Measurements from ENCODE around the gene RNF151. TPM values are rescaled to one million over a fixed set of nuclear protein-coding genes. Genes with fewer than 3 reads are reported as not detected.

The RNF151 gene
- polyA plus RNA-seq, 4 donors, result not detected

DNA sequence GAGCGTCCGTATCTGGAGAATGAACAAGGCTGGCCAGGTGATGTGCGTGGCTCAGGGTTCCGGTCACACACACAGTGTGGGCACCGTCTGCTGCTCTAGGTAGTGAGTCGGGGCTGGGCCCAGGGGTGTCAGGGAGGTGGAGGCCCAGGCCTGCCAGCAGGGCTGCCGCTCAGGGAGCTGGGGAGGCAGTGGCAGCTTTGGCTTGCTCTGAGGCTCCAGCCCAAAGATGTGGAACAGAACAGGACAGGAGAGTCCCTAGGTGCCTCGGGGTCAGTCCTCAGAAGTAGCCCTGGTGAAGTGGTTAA, 9.5 kb downstream of the RNF151 start:
- no peak for DNase-seq (ENCODE audit: low read depth in 4 of 4, low spot score in 3 of 4)

DNA sequence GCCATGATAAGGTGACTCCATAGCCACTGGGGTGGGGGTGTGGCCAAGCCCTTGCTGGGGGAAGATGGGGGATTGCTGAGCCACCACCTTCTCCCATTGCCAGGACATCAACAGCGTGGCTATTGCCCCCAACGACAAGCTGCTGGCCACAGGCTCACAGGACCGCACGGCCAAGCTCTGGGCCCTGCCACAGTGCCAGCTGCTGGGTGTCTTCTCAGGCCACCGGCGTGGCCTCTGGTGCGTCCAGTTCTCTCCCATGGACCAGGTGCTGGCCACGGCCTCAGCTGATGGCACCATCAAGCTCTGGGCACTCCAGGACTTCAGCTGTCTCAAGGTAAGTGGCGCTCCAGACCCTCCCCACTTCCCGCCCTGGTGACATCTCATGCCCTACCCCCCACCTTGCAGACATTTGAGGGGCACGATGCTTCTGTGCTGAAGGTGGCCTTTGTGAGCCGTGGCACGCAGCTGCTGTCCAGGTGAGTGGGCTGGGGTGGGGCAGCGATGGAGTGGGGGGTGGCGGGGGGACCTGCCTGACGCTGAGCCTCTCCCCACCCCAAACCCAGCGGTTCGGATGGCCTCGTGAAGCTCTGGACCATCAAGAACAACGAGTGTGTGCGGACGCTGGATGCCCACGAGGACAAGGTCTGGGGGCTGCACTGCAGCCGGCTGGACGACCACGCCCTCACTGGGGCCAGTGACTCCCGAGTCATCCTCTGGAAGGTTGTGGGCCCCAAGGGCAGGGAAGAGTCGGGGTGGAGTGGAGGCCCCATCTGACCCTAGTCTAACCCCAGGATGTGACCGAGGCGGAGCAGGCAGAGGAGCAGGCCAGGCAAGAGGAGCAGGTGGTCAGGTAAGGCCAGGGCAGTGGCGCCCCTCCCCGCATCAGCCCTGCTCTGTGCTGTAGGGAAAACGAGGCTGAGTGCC, 10.6 kb downstream of the RNF151 start:
- no peak for DNase-seq (ENCODE audit: low read depth in 4 of 4, low spot score in 3 of 4)

DNA sequence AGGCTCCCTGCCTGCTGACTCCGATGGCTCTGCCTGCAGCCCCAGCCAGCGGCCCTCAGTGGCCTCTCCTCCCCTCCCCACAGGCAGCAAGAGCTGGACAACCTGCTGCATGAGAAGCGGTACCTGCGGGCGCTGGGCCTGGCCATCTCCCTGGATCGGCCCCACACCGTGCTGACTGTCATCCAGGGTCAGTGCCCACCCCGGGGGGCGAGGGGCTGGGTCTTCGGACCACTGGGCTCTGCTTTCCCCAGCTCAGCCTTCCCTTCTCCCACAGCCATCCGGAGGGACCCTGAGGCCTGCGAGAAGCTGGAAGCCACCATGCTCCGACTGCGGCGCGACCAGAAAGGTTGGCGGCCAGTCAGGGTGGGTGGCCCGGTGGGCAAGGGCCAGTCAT, 11.2 kb downstream of the RNF151 start:
- no peak for DNase-seq (ENCODE audit: low read depth in 4 of 4, low spot score in 3 of 4)

DNA sequence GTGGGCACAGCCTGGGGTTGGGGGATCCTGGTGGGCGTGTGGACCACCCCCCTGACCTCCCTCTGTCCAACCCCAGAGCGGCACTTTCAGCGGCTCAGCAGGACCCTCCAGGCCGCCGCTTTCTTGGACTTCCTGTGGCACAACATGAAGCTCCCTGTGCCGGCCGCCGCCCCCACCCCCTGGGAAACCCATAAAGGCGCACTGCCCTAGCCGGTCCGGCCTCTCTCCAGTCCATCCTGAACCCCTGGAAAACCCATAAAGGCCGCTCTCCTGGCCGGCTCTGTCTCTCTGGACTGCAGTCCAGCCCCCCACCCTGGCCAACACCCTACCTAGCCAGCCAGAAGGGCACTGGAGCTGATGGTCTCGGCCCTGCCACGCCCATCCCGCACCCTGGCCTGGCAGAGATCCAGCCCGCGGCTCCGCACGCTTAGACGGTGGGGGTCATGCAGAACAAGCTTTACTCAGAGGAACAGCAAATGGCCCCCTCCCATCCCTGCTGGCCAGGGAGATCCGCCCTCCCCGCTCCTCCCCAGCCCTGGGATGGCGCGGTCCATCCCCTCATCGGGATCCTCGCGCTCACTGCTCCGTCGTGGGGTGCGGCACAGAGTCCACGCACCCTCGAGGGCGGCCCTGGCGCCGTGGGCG, 11.9 kb downstream of the RNF151 start:
- no peak for DNase-seq (ENCODE audit: low read depth in 4 of 4, low spot score in 3 of 4)

DNA sequence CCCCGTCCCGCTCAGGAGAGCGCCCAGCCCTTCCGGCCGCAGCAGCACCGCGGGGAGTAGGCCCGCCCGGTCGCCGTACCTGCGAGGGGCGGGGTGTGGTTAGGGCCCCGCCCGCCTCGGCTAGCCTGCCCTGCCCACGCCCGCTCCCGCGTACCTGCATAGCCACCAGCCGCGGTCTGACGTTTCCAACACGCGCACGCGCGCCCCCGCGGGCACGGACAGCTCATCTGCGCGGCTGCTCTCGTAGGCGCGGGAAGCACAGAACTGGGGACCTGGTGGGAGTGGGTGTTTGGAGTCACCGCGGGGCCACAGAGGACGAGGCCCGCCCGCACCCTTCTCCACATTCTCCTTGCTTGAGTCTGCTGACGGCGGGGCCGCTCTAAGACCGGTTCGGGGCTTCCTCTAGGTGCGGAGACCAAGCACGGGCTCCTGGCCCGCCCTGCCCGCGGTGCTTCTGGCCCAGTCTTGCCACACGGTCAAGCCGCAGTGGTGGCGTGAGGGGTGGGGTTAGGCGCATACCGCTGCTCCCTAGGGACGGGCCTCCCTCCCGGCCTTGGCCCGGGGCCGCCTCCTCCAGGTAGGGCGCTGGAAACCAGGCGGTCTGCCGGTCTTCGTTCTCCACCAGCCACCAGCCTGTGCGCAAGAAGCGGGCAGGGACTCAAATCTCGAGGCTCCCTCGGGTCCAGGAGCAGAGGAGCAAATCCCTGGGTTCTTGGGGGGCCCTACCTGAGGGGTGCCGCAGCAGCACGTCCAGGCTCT, 12.8 kb downstream of the RNF151 start:
- DNase-seq (ENCODE audit: low read depth in 4 of 4, low spot score in 3 of 4), result no peak

DNA sequence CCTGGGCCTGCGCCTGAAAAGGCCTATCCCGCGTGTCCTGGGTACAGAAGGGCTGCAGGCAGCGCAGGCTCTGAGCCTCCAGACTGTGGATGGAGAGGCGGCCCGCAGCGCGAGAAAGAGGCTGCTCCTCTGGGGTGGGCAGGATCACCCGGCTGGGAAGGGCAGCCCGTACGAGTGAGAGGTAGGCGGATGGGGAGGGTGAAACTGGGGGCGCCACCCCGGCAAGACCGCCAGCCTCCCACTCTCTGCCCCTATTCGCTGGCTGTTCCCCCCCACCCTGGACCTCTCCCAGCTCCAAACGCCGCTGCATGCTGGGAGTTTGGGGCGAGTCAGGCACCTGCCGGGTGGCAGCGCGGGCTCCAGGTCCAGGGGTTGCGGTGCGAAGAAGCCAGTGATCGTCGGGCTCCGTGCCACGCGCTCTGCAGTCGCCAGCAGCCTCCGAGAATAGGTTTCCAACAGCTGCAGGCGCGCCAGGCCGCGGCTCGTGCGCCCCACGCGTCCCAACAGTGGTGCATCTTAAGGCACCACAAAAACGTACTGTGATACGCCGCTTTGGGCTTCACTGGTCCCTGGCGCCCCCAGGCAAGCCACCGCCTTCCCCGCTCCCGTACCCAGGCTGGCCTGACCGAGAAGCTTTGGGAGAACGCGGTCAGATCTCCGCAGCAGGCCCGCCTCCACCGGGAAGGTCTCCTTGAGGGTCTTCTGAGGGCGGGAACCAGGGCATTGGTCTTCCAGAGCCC, 13.5 kb downstream of the RNF151 start:
- no peak for DNase-seq (ENCODE audit: low read depth in 4 of 4, low spot score in 3 of 4)

DNA sequence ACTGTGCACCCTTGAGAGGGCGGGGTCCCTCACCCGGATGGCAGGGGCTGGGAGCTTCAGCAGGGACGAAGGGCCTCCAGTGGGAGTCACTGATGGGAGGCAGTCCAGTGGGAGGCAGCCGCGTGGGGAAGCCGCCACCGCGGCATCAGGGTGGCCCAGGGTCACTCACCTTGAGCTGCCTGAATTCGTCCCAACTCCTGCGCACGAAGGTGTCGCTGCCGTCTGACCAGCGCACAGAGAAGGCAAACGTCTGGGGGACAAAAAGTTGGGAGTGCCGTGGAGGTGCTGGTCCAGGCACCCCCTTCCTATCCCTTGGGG, 14.1 kb downstream of the RNF151 start:
- DNase-seq (ENCODE audit: low read depth in 4 of 4, low spot score in 3 of 4), result no peak

DNA sequence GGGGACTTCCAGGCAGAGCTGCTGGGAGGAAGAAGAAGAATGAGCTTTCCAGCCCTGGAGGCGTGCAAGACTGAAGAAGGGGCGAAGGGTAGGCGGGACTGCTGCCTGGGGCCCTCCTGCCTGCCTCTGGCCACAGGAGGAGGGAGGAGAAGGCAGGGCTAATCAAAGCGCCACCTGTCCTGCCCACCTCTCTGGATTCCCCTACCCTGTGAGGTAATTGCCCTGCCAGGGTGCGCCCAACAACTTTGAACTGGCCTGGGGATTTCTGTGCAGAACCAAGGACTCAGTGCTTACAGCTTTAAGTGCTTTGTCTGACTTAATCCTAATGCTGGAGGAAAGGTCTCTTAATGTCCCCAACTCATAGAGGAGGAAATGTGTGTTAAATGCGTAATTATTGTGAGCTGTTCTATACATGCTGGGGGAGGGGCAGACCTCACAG, 14.8 kb downstream of the RNF151 start, which contains the start of gene NOXO1:
Gene NOXO1, minus strand, starts transcription at position 72 of the 439 bp plus-strand sequence. CDS start 290 bp downstream, outside the sequence.
- no peak for DNase-seq (ENCODE audit: low read depth in 4 of 4, low spot score in 3 of 4)

DNA sequence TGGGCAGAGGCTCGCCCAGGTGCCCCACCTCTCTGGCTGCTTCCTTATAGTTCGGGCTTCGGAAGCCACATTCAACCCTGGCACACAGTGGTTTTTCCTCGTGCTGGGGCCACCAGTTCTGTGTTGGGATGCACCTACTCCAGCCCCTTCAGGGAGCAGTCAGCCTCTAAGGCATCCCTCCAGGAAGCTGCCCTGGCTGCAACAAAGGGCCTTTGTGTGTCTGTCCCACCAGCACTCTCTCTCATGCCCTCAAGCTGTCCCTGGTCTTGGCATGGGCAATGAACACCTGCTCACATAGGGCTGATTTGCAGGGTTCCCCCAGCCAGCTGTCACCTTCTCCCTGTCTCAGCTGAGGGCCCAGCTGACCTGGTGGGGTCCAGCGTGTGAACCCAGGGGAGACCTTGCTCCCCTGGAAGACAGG, 15.4 kb downstream of the RNF151 start:
- no peak for DNase-seq (ENCODE audit: low read depth in 4 of 4, low spot score in 3 of 4)

DNA sequence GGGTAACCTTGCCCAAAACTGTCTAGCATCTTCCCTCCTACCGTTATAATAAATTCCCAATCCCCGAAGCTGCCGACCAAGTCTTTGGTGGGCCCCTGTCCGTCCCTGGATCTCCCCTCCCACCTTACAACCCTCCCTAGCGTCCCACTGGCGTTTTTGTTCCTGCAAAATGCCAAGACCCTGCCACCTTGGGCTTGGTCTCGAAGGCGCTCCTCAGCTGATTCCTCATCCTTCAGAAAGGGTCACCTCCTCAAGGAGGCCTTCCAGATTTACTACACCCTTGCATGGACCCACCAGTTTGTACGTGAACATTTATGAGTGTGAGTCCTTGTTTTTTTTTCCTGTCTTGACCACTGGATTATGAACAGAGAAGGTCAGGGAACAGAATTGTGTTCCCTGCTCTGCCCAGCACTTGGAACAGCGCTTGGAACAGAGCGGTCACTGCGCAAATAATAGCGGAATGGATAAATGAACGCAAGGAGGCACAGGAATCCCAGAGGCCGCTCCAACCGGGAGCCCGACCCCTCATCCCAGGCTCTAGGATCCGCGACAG, 16.4 kb downstream of the RNF151 start:
- DNase-seq (ENCODE audit: low read depth in 4 of 4, low spot score in 3 of 4), result no peak

DNA sequence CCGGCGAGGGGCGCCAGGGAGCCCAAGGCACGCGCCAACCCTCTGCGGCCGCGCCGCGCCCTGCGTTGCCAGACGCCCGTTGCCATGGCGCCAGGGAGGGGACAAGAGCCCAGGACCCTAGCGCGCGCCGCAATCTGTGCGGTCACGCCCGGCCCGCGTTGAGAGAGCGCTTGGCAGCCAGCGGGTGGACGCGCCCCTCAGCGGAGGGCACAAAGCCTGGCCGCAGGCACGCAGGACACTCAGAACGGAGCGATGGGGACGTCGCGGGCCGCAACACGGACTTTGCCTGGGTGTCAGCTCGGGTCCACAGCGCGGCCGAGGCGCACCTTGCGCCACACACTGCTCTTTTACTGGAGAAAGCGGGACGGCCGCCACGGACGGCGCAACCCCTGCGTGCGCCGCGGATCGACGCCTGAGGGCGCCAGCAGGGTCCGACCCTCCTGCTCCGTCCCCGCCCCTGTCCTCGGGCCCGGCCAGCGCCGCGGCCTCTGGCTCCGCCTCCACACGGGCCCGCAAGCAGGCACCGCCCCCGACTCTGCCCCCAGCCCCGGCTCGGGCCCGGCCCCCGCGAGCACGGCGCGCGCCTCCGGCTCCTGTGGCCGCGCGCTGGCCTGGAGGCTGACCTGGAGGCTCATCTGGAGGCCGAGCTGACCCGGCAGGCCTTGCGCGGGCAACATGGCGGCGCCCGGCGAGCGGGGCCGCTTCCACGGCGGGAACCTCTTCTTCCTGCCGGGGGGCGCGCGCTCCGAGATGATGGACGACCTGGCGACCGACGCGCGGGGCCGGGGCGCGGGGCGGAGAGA, 17.1 kb downstream of the RNF151 start, which contains the start of gene GFER:
Gene GFER, plus strand, starts transcription at position 650 of the 803 bp plus-strand sequence. Its CDS starts 26 bp downstream, at position 676.
- peak; percentile 64 to 84 (median 84) for DNase-seq (ENCODE audit: low read depth in 4 of 4, low spot score in 3 of 4)

DNA sequence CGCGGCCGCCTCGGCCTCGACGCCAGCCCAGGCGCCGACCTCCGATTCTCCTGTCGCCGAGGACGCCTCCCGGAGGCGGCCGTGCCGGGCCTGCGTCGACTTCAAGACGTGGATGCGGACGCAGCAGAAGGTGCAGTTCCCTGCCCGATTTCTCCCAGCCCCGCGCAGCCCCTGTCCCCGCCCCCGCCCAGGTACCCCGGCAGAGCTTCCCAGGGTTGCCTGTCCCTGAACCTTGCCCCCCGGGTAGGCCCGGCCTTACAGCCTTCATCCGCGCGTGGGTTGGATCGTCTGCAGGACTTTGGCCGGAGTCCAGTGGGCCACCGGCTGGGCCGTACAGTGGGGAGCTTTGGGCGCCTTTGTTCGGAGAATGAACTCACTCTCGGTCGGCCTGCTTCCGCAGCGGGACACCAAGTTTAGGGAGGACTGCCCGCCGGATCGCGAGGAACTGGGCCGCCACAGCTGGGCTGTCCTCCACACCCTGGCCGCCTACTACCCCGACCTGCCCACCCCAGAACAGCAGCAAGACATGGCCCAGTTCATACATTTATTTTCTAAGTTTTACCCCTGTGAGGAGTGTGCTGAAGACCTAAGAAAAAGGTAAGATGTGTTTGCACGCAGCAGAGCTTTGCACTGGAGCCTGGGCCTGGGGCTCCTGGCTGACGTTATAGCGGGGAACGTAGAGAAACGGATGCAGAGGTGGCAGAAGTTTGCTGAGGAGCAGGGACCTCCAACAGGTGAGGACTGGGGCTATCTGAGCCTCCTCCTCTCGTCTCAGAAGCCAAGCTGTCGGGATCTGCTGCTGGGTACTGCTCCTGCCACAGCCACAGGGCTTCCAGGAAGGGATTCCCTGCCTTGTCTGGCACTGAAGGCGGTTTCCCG, 17.9 kb downstream of the RNF151 start:
- DNase-seq (ENCODE audit: low read depth in 4 of 4, low spot score in 3 of 4), result no peak

DNA sequence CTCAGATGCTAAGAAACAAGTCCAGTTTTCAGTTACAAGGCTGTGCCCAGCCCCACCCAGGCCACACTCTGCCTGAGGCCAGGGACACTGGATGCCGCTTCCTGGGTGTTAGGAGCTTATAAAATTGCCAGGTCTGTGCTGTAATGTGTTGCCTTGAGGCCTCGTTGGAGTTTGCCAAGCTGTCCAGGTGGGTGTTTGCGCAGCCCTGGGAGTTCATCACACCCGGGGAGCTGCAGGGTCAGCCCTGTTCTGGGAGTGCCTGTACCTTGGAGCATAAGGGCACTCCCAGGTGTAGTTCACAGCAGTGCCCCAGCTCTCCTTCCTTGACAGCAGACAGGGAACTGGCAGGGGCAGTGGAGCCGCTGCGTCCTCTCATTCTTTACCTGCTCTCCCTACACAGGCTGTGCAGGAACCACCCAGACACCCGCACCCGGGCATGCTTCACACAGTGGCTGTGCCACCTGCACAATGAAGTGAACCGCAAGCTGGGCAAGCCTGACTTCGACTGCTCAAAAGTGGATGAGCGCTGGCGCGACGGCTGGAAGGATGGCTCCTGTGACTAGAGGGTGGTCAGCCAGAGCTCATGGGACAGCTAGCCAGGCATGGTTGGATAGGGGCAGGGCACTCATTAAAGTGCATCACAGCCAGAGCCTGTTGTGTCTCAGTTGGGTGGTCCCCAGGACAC, 19.0 kb downstream of the RNF151 start:
- no peak for DNase-seq (ENCODE audit: low read depth in 4 of 4, low spot score in 3 of 4)

DNA sequence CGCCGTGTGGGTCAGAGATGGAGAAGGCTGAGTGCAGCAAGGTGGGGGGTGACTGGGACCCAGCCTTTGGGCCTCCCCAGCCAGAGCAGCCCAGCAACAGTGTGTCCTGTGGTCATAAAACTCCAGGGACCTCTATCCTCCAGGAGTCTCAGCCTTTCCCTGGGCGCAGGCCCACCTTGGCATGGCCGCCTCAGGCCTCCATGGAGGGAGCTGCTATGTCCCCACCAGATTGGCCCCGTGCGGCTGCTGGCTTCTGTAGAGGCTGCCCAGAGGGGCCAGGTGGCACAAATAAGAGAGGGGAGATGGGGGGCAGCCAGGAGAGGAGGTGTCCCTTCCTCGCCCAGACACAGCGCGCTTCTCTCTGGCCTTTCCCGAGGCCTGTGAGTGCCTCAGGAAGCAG, 20.5 kb downstream of the RNF151 start:
- DNase-seq (ENCODE audit: low read depth in 4 of 4, low spot score in 3 of 4), result no peak

DNA sequence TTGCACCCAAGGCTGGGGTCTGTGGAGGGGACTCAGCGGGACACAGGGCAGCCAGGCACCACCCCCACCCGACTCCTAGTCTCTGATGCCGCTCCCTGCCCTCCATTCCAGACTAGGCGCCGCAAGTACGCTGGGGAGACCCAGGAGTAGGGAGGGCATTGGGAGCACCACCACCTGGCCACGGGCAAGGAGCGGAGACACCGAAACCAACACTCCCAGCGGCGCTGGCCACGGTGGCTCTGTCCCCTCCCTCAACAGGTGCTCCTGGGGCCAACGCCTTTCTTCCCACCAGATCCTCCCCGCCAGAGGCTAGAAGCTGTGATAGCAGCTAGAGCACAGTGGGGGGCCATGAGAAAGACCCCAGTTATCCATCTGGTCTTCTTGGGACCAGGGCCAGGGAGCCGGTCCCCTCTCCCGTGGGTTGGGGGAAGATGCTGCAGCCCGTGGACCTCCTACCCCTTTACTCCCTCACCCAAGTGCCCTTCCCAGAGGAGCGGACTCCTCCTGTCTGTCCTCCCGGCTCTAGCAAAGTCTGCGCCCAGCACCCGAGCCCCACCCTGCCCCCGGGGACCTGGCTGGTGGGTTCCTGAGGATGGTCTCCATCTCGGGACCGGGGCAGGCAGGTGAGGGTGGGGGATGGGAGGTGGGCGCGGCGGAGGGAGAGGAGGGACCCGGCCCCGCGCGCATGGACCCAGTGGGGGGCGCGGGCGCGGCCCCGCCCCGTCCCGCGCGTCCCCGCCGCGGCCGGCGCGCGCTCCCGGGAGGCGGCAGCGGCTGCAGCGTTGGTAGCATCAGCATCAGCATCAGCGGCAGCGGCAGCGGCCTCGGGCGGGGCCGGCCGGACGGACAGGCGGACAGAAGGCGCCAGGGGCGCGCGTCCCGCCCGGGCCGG, 22.8 kb downstream of the RNF151 start, which contains the start of gene SYNGR3:
Gene SYNGR3, plus strand, starts transcription at position 762 of the 892 bp plus-strand sequence. CDS start 133 bp downstream, outside the sequence.
- no peak for DNase-seq (ENCODE audit: low read depth in 4 of 4, low spot score in 3 of 4)

DNA sequence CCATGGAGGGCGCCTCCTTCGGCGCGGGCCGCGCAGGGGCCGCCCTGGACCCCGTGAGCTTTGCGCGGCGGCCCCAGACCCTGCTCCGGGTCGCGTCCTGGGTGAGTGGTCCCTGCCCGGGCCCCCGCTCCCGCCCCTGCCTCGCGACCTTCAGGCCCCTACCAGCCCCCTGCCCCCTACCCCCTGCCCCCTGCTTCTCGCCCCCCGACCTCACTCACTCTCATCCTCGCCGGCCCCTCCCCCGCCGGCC, 23.4 kb downstream of the RNF151 start:
- no peak for DNase-seq (ENCODE audit: low read depth in 4 of 4, low spot score in 3 of 4)

All from left renal pelvis (tissue), 4 donors.